OCI-LY1 (cell line): Measurements from ENCODE around the gene IGLON5.

Experiments used
- EZH2 ChIP-seq: fragments of 200-600 bp; sonication (generic), shearing (Covaris generic); IDR thresholded peaks from 2 replicates; pipeline ENCODE4 v1.8.0; 2017; ENCODE audit warnings: borderline replicate concordance, mixed run types, mild to moderate bottlenecking, antibody characterized with exemption, low read length, moderate library complexity, mixed read lengths
- TF ChIP-seq, protein P1 (sequence below): fragments of 200-600 bp; sonication (generic), shearing (Covaris generic); IDR thresholded peaks from 2 replicates; pipeline ENCODE4 v1.5.1; 2017; ENCODE audit warnings: mild to moderate bottlenecking, antibody characterized with exemption, low read length, moderate library complexity, mixed read lengths

DNA sequence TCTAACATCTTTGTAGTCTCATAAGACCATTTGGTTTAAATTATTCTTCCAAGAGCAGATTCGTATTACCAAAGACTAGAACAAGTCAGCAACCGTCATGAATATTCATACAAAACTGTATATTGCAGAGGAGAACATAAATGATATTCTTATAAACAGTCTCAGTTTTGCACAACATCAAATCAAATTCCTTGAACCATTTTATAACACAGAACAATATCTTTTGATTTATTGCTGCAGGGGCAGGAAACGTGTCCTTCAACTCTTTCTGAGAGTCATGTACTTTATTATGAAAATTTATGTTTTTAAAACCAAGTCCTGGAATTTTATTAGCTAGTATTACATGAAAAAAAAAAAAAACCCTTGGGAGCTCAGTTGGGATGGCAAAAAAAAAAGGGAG is 34.3 kb upstream of the IGLON5 start:
- TF ChIP-seq, protein P1, sequence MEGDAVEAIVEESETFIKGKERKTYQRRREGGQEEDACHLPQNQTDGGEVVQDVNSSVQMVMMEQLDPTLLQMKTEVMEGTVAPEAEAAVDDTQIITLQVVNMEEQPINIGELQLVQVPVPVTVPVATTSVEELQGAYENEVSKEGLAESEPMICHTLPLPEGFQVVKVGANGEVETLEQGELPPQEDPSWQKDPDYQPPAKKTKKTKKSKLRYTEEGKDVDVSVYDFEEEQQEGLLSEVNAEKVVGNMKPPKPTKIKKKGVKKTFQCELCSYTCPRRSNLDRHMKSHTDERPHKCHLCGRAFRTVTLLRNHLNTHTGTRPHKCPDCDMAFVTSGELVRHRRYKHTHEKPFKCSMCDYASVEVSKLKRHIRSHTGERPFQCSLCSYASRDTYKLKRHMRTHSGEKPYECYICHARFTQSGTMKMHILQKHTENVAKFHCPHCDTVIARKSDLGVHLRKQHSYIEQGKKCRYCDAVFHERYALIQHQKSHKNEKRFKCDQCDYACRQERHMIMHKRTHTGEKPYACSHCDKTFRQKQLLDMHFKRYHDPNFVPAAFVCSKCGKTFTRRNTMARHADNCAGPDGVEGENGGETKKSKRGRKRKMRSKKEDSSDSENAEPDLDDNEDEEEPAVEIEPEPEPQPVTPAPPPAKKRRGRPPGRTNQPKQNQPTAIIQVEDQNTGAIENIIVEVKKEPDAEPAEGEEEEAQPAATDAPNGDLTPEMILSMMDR, result no peak
- TF ChIP-seq EZH2, result no peak
